Activated CD4-positive, alpha-beta T cell treated with anti-CD3 and anti-CD28 coated beads, Interleukin-2, Interleukin-6, amounts not matched to agents 100 ng/mL and 50 ng/mL, durations not matched to agents 16 hours and 8 hours (primary cell): ENCODE results near the gene SBK2.

ENCODE experiments used
- DNase-seq: peaks from one replicate; pipeline ENCODE4 v3.0.0-alpha.2; 2020

SBK2 gene

GRCh38 chr19:55553217-55554182, 16.6 kb upstream of the SBK2 start:
- DNase-seq, result no peak

DNA sequence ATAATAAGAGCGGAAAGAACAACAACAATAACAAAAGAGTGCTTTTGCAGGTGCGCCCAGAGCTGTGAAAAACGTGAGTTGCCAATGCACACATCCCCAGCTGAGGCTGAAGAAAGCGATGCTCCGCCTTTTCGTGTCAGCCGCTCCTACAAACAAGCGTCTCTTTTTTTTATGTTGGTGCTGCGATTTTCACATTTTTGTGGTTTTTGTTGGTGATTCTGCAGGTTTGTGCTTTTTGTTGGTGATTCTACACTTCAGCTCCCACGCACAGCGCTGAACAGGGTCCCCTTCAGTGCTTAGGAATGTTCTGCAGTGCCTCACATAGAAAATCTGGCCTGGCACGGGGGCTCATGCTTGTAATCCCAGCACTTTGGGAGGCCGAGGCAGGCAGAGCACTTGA, 15.7 kb upstream of the SBK2 start:
- no peak for DNase-seq

DNA sequence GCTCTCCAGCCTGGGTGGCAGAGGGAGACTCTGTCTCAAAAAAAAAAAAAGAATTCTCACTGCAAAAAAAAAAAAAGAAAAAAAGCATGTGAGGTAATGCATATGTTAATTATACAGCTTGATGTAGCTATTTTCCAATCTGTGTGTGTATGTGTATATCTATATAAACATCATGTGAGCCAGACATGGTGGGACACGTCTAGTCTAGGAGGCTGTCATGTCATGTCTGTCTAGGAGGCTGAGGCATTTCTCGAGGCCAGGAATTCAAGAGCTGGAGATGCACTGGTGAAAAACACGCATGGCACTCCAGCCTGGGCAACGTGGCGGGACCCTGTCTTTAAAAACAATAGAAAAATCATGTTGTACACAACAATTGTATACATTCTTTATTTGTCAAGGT, 15.3 kb upstream of the SBK2 start:
- no peak for DNase-seq

DNA sequence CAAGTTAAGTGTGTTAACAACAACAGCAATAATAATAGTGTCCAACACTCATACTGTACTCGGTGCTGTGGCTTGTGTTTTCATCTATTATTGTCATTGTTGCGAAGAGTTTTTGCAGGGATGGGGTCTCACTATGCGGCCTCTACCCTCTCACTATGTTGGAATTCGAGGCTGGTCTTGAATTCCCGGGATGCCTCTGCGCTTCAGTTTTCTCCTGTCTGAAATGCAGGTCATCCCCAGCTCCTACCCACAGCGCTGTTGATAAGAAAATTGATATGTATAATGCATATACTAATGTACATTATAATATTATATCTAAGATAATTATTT, 13.4 kb upstream of the SBK2 start:
- no peak for DNase-seq

GRCh38 chr19:55549500-55550320, 12.8 kb upstream of the SBK2 start:
- DNase-seq, result no peak

GRCh38 chr19:55546822-55547614, 10.1 kb upstream of the SBK2 start:
- no peak for DNase-seq

DNA sequence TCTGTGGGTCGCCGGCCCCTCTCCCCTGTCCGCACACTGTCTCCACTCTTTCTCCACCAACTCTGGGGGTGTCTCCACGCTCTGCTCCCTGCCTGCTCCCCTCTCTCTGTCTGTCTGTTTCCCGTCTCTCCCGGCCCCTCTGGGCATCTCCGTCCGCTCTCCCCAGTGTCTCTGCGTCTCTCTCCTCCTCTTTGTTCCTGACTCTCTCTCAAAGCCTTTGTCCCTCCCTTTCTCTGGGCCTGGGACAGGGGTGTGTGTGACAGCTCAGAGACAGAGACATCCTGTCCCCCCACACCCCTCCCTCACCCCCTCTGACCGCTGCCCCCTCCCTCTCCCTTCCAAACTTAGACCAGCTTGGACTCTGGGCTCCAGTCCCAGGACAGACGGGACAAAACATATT, 9.1 kb upstream of the SBK2 start:
- DNase-seq, result no peak

- no peak for DNase-seq
Observed at GRCh38 chr19:55545443-55545842, 8.5 kb upstream of the SBK2 start, which contains the start of gene SBK3. SBK3 (minus strand) TSS chr19:55545543; CDS start chr19:55545543, 0 bp downstream.

DNA sequence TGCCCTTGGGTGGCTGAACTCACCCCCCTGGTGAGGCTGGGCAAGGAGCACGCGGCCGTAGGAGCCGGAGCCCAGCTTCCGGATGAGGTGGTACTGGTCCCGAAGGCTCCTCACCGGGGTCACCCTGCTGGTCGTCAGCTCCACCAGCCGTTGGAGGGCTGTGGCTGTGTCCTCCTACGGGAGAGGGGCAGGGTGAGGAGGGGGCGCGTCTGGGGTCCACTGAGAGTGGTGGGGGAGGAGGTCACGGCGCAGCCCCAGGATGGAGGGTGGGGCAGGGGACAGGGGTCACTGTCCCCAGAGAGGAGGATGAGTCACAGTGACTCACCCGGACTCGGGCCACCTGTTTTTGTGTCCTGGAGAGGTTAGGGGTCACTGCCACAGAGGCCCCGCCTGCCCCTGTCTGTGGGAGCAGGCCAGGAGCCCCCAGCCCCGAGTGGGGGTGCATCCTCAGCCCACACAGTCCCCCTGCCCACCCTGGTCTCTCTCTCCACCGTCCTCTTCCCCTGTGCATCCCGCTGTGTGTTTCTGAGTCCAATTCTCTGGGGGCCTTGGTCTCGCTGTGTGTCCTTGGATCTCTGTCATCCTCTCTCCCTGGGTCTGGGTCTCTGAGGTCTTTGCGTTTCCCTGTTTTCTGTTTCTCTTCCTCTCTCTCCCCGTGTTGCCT, 8.0 kb upstream of the SBK2 start:
- no peak for DNase-seq

DNA sequence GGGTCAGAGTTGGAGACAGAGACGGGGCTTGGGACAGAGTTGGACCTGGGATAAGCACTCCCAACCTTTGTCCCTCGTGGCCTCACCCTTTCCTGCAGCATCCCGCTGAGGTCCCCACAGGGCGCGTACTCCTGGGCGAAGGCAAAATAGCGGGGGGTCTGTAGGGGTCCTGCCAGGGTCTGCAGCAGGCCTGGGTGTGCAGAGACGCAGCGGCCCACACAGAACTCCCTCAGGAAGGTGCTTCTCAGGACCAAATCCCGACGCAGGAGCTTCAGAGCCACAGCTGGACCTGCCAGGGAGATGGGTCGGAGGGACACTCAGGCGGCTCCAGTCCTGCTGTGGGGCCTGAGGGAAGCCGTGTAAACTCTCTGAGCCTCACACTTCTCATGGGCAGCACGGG, 7.1 kb upstream of the SBK2 start:
- no peak for DNase-seq

- DNase-seq, result no peak
Observed at GRCh38 chr19:55543567-55543966, 6.6 kb upstream of the SBK2 start.

DNA sequence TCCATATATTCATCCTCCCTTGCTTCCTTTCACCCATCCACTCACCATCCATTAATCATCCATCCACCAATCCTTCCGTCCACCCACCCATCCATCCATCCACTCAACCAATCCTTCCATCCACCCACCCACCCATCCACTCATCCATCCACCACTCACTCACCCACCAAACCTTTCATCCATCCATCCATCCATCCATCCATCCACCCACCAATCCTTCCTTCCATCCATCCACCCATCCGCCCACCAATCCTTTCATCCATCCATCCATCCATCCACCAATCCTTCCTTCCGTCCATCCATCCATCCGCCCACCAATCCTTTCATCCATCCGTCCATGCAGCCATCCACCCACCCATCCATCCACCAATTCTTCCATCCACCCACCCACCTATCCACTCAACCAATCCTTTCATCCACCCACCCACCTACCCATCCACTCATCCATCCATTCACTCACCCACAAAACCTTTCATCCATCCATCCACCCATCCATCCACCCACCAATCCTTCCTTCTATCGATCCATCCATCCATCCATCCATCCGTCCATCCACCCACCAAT, 5.4 kb upstream of the SBK2 start:
- DNase-seq, result no peak

- no peak for DNase-seq
Observed at GRCh38 chr19:55541091-55541490, 4.2 kb upstream of the SBK2 start.

DNA sequence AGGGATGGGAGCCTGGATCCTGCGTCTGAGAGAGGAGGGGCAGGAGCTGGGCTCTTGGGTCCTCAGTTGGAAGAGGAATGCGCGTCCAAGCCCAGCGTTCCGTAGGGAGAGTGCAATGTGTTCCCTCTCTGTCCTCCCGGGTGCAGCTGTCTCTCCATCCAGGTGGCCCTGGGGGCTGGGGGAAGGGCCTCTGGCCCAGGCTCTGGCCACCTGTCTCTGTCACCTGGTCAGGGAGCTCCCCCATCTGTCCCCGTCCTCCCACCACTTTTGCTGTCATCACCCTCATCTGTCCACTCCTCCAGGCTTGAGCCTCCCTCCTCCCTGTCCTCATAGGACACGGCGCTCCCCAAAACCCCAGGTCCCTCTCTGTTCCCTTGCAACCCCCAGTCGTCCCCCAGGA, 3.7 kb upstream of the SBK2 start:
- DNase-seq, result no peak

DNA sequence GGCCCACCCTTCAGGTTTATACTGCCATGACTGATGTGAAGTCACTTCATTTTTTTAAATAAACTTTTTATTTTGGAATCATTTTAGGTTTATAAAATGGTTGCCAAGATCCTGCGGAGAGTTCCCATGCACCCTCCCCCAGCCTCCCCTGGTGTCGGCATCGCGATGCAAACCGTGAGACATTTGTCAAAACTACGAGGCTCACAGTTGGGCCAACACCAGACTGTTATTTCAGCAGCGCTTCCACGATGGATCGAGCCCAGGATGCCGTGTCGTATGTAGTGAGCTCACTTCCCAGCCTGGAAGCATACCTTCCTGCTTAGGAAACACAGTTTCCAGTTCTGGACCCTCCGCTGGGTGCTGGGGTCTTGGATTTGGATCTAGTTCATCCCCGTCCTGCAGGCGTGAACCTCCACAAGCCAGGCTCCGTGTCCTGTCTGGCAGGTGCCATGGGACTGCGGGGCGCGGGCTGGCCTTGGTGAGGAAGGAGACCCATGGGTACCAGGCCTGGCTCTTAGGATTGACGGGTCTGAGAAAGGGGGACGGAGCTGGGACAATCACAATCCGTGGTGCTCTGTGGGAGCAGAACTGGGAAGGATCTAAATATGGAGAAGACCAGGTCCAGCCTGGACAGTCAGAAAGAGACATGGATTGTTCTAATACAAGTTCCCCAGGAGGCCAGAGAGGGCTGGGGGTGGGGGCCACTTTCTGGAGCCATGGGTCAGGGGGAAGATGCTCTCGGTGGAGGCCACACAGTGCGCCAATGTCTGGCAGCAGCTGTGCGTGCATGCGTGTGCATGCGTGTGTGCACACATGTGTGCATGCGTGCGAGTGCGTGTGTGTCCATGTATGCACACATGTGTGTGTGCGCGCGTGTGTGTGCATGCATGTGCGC, 2.4 kb upstream of the SBK2 start:
- DNase-seq, result no peak

GRCh38 chr19:55538132-55538531, 1.2 kb upstream of the SBK2 start:
- no peak for DNase-seq

GRCh38 chr19:55537741-55538111, 793 bp upstream of the SBK2 start:
- DNase-seq, result no peak

DNA sequence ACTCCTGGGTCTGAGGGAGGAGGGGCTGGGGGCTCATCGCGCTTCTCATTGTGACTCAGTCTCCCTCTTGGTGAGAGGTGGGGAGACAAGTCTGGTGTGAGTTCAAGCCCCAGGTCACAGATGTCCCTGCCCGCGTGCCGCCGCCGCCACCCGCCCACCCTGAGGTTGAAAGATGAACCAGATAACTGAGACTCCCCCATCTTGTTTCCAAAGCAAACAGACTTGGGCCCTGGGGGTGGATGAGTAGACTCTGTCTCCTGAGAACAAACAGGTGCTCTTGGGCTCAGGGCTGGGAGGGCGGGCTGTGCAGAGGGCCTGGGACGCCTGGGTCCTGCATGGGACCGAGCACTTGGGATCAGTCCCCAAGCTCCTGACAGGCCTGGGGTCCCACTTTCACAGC, 567 bp downstream of the SBK2 start:
- no peak for DNase-seq

DNA sequence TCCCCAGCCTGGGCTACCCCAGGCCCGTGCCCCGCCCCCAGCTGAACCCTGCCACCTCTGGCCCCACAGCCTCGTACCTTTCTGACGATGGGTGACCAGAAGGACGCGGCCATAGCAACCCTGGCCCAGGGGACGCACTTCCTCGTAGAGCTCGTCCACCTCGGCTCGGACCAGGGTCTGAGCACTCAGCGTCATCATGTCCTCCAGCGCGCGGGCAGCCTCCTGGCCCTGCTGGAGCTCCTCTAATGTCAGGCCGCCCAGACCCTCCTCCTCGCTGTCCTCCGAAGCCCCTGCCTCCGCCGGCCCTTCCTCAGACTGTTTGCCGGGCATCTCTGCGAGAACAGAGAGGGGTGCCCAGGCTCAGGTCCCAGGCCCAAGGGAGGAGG, 975 bp downstream of the SBK2 start:
- no peak for DNase-seq

DNA sequence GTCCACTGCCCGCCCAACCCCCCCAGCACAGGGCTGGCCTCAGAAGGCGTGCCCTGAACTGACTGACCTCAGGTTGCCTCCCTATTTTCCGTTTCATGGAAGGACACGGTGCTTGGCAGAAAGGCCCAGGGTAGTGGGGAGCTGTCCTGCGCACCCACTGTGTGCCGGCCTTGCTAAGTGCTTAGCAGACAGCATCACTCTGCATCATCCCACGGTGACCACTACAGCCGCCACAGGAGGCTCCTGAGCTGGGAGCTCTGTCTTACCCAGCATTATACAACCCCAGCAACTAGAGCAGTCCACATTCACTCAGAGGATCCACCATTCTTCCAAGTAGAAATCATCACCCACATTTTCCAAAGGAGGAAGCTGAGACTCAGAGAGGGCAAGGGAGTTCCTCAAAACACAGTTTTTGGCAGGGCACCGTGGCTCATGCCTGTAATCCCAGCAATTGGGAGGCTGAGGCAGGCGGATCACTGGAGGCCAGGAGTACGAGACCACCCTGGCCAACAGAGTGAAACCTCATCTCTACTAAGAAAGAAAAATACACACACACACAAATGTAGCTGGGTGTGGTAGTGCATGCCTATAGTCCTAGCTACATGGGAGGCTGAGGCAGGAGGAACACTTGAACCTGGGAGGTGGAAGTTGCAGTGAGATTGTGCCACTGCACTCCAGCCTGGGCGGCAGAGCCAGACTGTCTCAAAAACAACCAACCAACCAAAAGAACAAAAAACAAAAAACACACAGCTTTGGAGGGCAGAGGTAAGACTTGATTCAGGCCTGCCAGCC, 1.6 kb downstream of the SBK2 start:
- no peak for DNase-seq
